Common myeloid progenitor, CD34-positive (primary cell): ENCODE data around the gene CARD19.

Experiments used
- CTCF ChIA-PET: fragments of 350-600 bp; sonication (Branson Sonifier 250); formaldehyde crosslinking; loops from one replicate; lab custom pipeline; 2021; ENCODE audit warnings: antibody characterized with exemption; lab: Charles Lee
- POLR2A ChIA-PET: fragments of 350-600 bp; sonication (Branson Sonifier 250); formaldehyde crosslinking; loops from one replicate; lab custom pipeline; 2021; ENCODE audit warnings: antibody characterized with exemption; lab: Charles Lee
- DNase-seq, 3 donors: peaks; one replicate each; pipeline versions ENCODE4 v3.0.0 to v3.0.0-alpha.2; 2013
- H3K27ac ChIP-seq, 2 experiments: 1 replicate in 1 of 2; 2 replicates in 1 of 2; pipeline ENCODE4 v1.7.0; 2013; ENCODE audit warnings: inconsistent platforms in 2 of 2, low read length in 2 of 2, mild to moderate bottlenecking in 2 of 2, low read depth in 1 of 2, moderate library complexity in 1 of 2; ENCODE audit not compliant: severe bottlenecking in 2 of 2, insufficient read depth in 1 of 2, poor library complexity in 1 of 2
- H3K27me3 ChIP-seq, 5 experiments: replicated peaks in 2 of 5; 1 replicate in 3 of 5; 2 replicates in 2 of 5; pipeline versions ENCODE4 v1.6.1 to v1.7.0; 2013; ENCODE audit warnings: low read length in 4 of 5, mild to moderate bottlenecking in 2 of 5, moderate library complexity in 2 of 5, inconsistent platforms in 1 of 5; ENCODE audit not compliant: insufficient read depth in 5 of 5, control insufficient read depth in 4 of 5
- H3K36me3 ChIP-seq, 4 experiments: 1 replicate in 2 of 4; 2 replicates in 2 of 4; pipeline versions ENCODE4 v1.6.1 to v1.7.0; 2013; ENCODE audit warnings: low read length in 3 of 4, control low read depth in 1 of 4, mild to moderate bottlenecking in 1 of 4; ENCODE audit not compliant: control insufficient read depth in 4 of 4, insufficient read depth in 4 of 4
- H3K4me1 ChIP-seq, 4 experiments: 1 replicate in 3 of 4; 2 replicates in 1 of 4; pipeline versions ENCODE4 v1.6.1 to v1.7.1; 2013; ENCODE audit warnings: low read length in 3 of 4, mild to moderate bottlenecking in 3 of 4, control low read depth in 1 of 4, inconsistent platforms in 1 of 4, moderate library complexity in 1 of 4; ENCODE audit not compliant: control insufficient read depth in 4 of 4, insufficient read depth in 4 of 4; ENCODE audit errors: control extremely low read depth in 1 of 4
- H3K4me3 ChIP-seq, 7 experiments: 1 replicate in 4 of 7; 2 replicates in 3 of 7; pipeline versions ENCODE4 v1.5.1 to v1.7.0; 2013; ENCODE audit warnings: mild to moderate bottlenecking in 7 of 7, low read length in 6 of 7, moderate library complexity in 6 of 7, inconsistent platforms in 2 of 7, low read depth in 2 of 7, control low read depth in 1 of 7; ENCODE audit not compliant: insufficient read depth in 4 of 7, control insufficient read depth in 1 of 7; ENCODE audit errors: extremely low read depth in 1 of 7
- H3K9me3 ChIP-seq, 5 experiments: 1 replicate in 4 of 5; 2 replicates in 1 of 5; pipeline versions ENCODE4 v1.6.1 to v1.7.1; 2013; ENCODE audit warnings: low read length in 4 of 5, mild to moderate bottlenecking in 2 of 5, inconsistent platforms in 1 of 5, low read depth in 1 of 5, moderate library complexity in 1 of 5; ENCODE audit not compliant: control insufficient read depth in 4 of 5, insufficient read depth in 2 of 5; ENCODE audit errors: control extremely low read depth in 1 of 5
- WGBS: methylation state at CpG from one replicate; pipeline ENCODE4 v1.1.5; 2013; ENCODE audit not compliant: insufficient coverage; 5-methylcytosine and 5-hydroxymethylcytosine counted together

Gene CARD19

GRCh38 chr9:93076101-93076791, 19.8 kb upstream of the CARD19 start:
- Histone ChIP-seq H3K4me1 (peaks cover 0 to 33% (median 21%) of the 10 kb centered on the region in 4 experiments), H3K27ac (no peak overlapping the region), H3K36me3 (peaks cover 0 to 17% (median 8%) of the 10 kb centered on the region in 4 experiments), H3K9me3 (no peaks in the 10 kb centered on the region), H3K27me3 (no peaks in the 10 kb centered on the region), H3K4me3 (no peak overlapping the region)
- ChIA-PET POLR2A (no interaction called here), CTCF (interaction anchor here (0.9 to 4.4 kb wide), 4 partner anchors 10 to 33 kb away, joined by 3 to 28 read pairs (median 4); no protein-coding TSS in a partner anchor)
- WGBS: 98% methylated on average over 10 of the region's 12 CpGs
- no peak for DNase-seq

GRCh38 chr9:93076792-93077128, 19.3 kb upstream of the CARD19 start:
- no peak for DNase-seq
- H3K9me3 ChIP-seq: no peaks in the 10 kb centered on the region
- no peak overlapping the region for H3K4me3 ChIP-seq
- CTCF ChIA-PET: interaction anchor here (1.1 to 4.4 kb wide), 3 partner anchors 10 to 32 kb away, joined by 3 to 28 read pairs (median 6); no protein-coding TSS in a partner anchor
- no peak overlapping the region for H3K27ac ChIP-seq
- peaks cover 0 to 34% (median 22%) of the 10 kb centered on the region in 4 experiments for H3K4me1 ChIP-seq
- WGBS: 100% methylated on average over 2 of the region's 2 CpGs
- H3K36me3 ChIP-seq: peaks cover 0 to 19% (median 10%) of the 10 kb centered on the region in 4 experiments
- no peaks in the 10 kb centered on the region for H3K27me3 ChIP-seq
- POLR2A ChIA-PET: no interaction called here

GRCh38 chr9:93077367-93077766, 18.6 kb upstream of the CARD19 start:
- Histone ChIP-seq H3K9me3 (no peaks in the 10 kb centered on the region), H3K4me3 (no peak overlapping the region), H3K36me3 (peaks cover 0 to 18% (median 10%) of the 10 kb centered on the region in 4 experiments), H3K27me3 (no peaks in the 10 kb centered on the region), H3K27ac (no peak overlapping the region), H3K4me1 (peaks cover 0 to 32% (median 20%) of the 10 kb centered on the region in 4 experiments)
- no peak for DNase-seq
- ChIA-PET POLR2A (no interaction called here), CTCF (interaction anchor here (4.4 kb wide), 1 partner anchor 11 kb away, joined by 28 read pairs; no protein-coding TSS in a partner anchor)
- WGBS: 100% methylated on average over 1 of the region's 1 CpG

- peaks cover 0 to 18% (median 9%) of the 10 kb centered on the region in 4 experiments for H3K36me3 ChIP-seq
- no peak overlapping the region for H3K27ac ChIP-seq
- ChIA-PET CTCF (interaction anchor here (4.4 kb wide), 1 partner anchor 12 kb away, joined by 28 read pairs; no protein-coding TSS in a partner anchor), POLR2A (no interaction called here)
- no peak for DNase-seq
- no peaks in the 10 kb centered on the region for H3K9me3 ChIP-seq
- no peaks in the 10 kb centered on the region for H3K27me3 ChIP-seq
- H3K4me3 ChIP-seq: no peak overlapping the region
- H3K4me1 ChIP-seq: peaks cover 0 to 32% (median 21%) of the 10 kb centered on the region in 4 experiments
- WGBS: 98% methylated on average over 12 of the region's 16 CpGs
These were observed 18.2 kb upstream of the CARD19 start for GRCh38 chr9:93077811-93078210.

- WGBS: 96% methylated on average over 13 of the region's 13 CpGs
- H3K36me3 ChIP-seq: peaks cover 0 to 19% (median 10%) of the 10 kb centered on the region in 4 experiments
- H3K9me3 ChIP-seq: no peaks in the 10 kb centered on the region
- ChIA-PET CTCF (interaction anchor here (0.6 to 1.8 kb wide), 4 partner anchors 8 to 113 kb away, joined by 3 to 7 read pairs (median 4); no protein-coding TSS in a partner anchor), POLR2A (no interaction called here)
- DNase-seq: no peak
- H3K27me3 ChIP-seq: no peaks in the 10 kb centered on the region
- no peak overlapping the region for H3K4me3 ChIP-seq
- H3K27ac ChIP-seq: no peak overlapping the region
- H3K4me1 ChIP-seq: peaks cover 0 to 44% (median 32%) of the 10 kb centered on the region in 4 experiments
These were observed 16.6 kb upstream of the CARD19 start for GRCh38 chr9:93079371-93079770.

- Histone ChIP-seq H3K27ac (no peak overlapping the region), H3K27me3 (no peaks in the 10 kb centered on the region), H3K4me1 (peaks cover 0 to 44% (median 32%) of the 10 kb centered on the region in 4 experiments), H3K4me3 (no peak overlapping the region), H3K36me3 (peaks cover 0 to 26% (median 14%) of the 10 kb centered on the region in 4 experiments), H3K9me3 (no peaks in the 10 kb centered on the region)
- DNase-seq: no peak
- 100% methylated on average over 8 of the region's 9 CpGs for WGBS
- ChIA-PET CTCF (interaction anchor here (1.0 to 1.5 kb wide), 2 partner anchors 15 to 27 kb away, joined by 3 to 5 read pairs; no protein-coding TSS in a partner anchor), POLR2A (no interaction called here)
These were observed 15.6 kb upstream of the CARD19 start for GRCh38 chr9:93080406-93080805.

GRCh38 chr9:93081081-93081529, 14.9 kb upstream of the CARD19 start:
- POLR2A ChIA-PET: no interaction called here
- Histone ChIP-seq H3K36me3 (peaks cover 0 to 31% (median 17%) of the 10 kb centered on the region in 4 experiments), H3K4me1 (peaks cover 0 to 44% (median 32%) of the 10 kb centered on the region in 4 experiments)

More at GRCh38 chr9:93081081-93081529, 14.9 kb upstream of the CARD19 start:
- Histone ChIP-seq H3K27me3 (no peaks in the 10 kb centered on the region), H3K27ac (no peak overlapping the region), H3K4me3 (no peak overlapping the region), H3K9me3 (peaks cover 0 to 4% (median 0%) of the 10 kb centered on the region in 5 experiments)
- 94% methylated on average over 10 of the region's 10 CpGs for WGBS
- CTCF ChIA-PET: interaction anchor here (1.0 to 1.5 kb wide), 6 partner anchors 13 to 44 kb away, joined by 3 to 5 read pairs (median 3); no protein-coding TSS in a partner anchor
- no peak for DNase-seq
